GM18498 (cell line): ENCODE data around the gene CD83.

Experiments used
- ATAC-seq: cut with Tn5 transposase; IDR thresholded peaks from one replicate; pipeline ENCODE4 v1.9.1; 2021; ENCODE audit warnings: mild to moderate bottlenecking, moderate library complexity; ENCODE audit not compliant: unreplicated experiment

The CD83 gene

DNA sequence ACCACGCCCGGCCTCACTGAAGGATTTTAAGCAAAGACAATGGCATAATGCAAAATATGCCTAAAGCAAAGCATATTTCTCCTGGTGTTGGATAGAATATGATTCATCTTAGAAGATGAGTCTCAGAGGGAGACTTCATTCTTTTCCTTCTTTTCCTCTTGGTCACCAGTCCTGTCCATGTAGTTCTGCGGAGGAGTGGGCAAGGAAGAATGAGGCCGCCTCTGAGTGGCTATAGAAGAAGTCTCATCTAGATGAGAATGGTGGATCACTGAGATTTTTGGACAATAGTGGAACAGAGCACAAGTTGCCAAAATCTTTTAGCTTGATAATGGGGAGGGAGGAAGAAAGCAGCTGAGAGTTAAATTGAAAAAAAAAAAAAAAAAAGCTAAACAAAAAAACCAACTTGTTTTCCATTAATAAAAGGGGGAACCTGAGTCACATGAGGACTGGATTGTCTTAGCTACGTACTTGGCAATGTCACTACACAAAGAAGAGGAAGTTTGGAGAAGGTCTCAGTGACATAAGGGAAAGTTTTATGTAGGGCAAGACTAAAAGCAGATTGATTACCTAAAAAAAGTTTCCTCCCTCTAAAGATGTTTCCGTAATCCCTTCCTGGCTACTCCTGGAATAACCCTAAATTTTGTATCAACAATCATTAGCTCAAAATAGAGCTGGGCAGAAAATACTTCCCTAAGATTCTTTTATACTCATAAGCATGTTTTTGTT lies 6.0 kb downstream of the CD83 start:
- no peak for ATAC-seq

DNA sequence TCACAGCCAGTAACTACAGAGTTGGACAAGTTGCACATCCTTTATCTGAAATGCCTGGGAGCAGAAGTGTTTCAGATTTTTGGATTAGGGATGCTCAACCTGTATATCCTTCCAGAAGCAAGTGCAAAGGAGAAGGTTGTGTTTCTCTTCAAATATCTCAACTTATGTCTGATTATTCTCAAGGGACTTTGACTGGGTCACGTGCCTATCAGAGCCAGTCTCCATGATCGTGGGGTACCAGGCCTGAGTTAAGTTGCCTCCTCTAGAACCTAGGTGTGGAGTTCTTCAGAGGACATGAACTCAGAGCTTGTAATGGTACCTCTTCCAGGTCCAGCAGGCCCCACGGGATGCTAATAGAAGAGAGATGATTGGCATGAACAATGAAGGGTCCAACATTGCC lies 7.8 kb downstream of the CD83 start:
- ATAC-seq = no peak

DNA sequence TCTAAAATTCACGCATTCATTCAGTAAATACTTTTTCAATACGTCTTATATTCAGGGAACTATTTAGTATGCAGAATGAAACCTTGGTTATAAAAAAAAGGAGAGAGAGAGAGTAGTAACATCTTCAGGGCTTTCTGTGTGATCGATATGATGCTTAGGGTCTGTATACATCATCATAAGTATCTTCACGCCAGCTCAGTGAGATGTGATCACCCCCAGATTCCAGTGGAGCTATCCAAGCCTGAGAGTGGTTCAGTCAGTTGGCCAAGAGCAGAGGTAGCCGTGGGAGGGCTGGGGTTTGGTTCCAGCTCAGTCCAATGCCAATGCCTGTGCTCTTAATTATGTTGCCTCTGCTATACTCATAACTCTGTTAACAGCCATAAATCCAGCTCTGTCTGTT lies 8.6 kb downstream of the CD83 start:
- no peak for ATAC-seq

DNA sequence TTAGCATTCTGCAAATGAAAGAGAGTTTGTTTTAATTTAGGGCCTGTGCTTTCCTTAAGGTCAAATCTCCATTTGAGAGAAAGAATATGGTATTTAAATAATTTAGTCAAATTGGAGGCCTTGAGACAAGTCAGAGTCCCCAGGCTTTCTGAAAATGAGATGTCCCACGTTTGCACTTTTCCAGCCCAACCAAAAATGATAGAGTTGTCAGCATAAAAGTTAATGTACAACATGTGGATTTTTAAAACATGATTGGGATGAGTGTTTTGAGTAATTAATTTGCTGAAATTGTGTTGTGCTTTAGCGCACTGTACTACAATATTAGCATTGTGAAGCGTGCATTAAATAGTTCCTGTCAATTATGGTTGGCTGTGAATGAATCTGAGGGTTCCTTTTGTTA lies 10.0 kb downstream of the CD83 start:
- no peak for ATAC-seq

DNA sequence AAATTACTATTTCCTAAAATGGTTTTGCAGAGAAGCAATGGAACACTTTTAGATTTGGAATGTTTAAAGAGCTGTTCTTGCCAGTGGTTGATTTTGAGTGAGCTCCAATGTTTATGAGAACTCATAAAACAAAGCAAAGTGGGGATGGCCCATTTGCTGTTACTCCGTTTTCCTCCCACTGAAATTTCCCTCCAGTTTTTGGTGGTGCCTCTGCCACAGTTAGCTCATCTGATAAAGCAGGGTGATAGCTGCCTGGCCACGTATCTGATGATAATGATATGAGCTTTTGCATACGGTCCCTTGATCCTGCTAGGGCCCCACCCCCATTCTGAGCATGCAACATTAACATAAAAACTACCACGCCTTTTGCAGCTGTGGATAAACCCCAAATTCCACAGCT lies 10.4 kb downstream of the CD83 start:
- ATAC-seq = no peak

DNA sequence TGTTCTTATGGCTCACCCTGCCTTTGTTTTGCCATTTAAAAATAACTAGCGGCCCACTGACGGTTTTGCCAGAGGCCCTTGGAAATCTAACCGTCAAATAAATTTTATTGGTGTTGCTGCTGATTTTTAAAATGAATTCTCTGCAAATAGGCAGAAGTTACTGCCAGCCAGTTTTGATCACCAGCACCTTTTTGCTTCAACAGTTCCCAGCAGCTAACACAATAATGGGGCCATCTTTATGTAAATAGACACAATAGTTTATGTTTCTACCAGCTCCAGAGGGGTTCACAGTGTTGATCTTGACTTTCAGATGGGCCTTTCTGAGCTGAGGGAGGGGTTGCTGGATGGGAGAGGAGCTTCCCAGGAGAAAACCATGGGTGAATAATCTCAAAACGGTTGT lies 11.2 kb downstream of the CD83 start:
- no peak for ATAC-seq

DNA sequence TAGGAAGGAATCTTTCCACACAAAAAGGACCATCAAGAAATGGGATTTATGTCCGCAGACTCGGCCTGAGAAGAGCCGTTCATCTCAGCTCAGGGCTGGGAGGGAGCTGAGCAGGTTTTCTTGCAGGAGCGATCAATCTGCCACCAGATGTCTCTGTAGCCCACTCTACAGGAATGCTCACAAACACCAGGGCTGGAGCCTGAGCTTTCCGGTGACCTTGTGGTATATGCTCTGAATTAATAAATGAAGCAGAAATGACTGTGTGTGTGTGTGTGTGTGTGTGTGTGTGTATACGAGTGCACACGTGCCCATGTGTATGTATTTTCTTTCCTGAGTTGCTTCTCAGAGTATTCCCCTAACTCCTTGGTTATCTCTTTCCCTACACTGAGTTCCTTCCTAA lies 12.0 kb downstream of the CD83 start:
- no peak for ATAC-seq

DNA sequence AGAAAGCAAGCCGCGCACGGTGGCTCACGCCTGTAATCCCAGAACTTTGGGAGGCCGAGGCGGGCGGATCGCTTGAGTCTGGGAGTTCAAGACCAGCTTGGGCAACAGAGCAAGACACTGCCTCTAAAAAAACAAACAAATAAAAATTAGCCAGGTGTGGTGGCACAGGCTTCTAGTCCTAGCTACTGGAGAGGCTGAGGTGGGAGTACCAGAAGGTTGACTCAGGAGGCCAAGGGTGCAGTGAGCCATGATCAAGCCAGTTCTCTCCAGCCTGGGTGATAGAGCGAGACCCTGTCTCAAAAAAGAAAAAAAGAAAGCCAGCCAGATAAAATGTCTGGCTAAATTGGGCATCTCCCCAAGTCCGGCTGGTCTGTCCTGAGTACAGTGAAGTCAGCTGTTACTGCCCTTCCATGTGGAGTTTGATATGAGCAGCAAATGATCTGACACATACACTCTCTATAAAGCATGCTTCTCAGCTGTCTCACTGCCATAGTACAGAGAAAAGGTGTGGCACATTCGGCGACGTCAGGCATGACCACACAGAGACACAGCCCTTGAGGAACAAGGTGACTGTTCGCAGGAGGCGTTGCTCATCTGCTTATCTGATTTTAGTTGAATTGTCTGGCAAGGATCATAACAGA lies 13.0 kb downstream of the CD83 start:
- ATAC-seq = no peak

DNA sequence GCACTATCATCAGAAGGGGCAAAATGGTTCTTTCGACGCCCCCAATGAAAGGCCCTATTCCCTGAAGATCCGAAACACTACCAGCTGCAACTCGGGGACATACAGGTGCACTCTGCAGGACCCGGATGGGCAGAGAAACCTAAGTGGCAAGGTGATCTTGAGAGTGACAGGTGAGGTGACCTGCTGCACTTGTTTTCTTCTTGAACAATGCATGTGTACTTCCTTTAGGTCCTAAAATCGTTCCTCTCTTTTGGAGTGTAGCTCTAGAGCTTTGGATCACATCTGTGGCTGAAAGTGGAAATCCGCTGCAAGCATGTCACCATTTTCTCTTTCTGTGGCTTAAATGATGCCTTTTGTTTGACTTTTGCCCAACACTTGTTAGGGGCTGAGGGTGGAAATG lies 14.0 kb downstream of the CD83 start:
- no peak for ATAC-seq

DNA sequence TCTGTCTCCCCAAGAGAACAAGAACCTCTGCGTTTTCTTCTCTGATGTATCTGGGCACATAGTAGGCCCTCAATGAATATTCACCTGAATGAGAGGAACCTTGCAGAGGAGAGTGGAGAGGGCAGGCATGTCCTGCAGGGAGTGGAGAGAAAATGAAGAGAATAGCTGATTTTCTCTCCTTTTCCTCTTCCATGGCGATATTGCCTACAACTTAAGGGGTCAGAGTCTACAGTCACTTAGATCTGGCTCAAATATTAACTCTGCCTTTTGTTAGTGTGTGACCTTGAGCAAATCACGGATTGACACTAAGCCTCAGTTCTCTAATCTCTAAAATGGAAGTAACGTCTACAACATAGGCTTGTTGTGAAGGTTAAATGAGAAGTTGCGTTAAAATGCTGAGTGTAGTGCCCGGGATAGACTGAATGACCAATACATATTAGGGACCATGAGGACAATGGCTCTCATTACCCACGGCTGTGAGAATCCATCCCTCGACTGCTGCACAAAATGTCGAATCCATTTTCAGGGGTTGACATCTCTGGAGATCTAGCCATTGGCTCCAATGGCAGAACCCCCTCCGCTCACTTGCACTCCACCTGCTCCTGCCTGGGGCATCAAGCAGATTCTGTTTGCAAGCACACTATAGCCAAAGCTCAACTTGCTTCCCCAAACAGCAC lies 14.8 kb downstream of the CD83 start:
- no peak for ATAC-seq

DNA sequence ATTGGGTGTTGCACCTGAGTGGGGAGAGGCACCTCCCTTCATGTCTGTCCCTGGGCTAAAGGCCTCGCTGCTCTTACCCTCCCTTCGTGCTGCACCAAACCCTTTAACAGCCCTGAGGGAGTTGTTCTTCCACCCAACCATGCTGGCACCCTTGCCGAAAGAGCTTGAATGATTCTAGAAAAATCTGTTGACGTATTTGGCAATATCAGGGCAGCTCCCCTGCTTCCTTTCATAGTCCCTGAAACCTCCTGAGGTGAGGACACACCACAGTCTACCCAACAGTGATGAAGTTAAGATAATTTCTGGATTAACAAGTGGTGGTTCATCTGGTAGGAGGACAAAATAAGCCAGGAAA lies 15.3 kb downstream of the CD83 start:
- no peak for ATAC-seq

DNA sequence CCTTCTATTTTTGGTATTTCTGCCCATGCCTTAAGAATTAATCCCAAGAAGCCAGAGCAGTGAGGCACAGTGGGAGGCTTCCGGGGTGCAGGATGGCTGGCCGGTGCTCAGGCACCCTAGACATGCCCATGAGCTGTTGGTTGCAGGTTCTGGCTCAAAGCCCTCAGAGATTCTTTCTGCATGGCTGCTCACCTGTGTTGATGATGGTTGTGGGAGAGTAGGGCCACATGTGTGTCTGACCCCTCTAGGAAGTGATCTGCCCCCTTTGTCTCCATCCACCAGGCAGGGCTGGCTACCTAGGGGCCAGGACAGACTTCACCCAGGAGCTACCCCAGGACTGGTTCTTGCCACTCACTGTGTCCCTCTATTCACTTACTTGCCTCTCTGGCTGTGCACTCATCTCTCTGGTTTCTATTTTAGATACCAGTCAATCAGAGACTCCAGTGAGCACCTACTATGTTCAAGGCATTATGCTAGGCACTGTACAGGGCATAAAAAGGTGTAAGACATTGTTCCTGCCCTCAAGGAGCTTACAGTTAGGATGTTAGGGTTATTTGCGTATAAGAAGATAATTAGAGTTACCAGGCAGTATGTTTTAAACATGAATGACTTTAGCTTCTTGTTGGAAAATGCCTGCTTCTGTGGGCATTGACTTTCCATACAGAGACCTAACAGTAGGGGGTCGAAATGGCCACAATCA lies 16.8 kb downstream of the CD83 start:
- ATAC-seq = no peak

DNA sequence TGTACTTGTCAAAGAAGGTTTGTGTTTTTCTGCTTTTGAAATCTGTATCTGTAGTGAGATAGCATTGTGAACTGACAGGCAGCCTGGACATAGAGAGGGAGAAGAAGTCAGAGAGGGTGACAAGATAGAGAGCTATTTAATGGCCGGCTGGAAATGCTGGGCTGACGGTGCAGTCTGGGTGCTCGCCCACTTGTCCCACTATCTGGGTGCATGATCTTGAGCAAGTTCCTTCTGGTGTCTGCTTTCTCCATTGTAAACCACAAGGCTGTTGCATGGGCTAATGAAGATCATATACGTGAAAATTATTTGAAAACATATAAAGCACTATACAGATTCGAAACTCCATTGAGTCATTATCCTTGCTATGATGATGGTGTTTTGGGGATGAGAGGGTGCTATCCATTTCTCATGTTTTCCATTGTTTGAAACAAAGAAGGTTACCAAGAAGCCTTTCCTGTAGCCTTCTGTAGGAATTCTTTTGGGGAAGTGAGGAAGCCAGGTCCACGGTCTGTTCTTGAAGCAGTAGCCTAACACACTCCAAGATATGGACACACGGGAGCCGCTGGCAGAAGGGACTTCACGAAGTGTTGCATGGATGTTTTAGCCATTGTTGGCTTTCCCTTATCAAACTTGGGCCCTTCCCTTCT lies 18.4 kb downstream of the CD83 start:
- ATAC-seq = no peak

DNA sequence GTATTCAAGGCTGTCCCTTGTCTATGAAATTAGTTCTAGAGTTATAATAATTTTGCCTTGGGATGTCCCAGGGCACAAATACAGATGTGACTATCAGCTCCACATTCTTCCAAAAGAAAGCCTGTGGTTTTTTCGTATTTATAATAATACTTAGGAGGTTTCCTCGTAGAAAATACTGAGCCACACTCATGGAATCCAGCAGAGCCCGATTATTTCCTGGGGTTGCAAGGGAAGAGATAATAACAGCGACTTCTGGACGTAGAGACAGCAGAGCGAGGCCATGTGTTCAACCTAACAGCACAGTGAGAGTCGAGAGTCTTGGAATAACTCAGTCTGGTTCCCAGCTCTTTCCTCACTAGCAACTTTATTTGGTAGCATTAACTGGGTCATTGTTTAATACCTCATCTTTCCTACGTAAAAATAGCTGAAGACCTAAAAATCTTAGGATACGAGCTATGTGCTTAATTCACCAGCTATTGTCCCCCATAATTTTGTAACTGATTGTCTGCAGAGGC lies 21.2 kb downstream of the CD83 start:
- no peak for ATAC-seq

DNA sequence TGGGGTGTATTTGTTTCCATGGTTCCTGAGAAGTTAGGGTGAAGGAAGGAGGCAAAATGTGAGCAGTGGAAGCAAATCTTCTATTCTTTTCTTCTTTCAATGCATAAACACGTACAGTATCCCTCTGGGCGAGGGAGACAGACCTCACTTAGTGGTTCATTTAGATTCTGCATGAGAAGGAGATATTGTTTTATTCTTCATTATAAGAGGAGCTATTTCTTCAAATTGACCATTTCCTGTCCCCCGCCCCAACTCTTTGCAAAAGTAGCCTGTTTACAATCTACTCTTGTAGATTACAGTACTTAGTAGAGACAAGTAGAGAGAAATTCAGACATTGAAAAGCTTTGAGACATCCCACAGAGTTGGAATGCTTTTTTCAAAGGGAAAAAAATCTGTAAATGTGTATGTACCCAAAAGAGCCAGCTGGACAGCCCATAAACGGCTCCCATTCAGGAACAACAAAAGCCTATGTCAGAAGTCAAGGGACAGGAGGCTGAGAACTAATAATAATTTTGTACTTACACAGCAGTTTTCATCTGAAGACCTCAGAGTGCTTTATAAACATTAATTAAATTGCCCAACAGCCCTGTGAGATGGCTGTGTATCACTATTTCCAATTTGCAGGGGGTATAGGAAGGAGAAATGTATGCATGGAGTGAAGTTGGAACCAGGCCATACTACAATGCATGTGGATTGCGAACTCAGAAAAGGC lies 23.9 kb downstream of the CD83 start:
- ATAC-seq = no peak

DNA sequence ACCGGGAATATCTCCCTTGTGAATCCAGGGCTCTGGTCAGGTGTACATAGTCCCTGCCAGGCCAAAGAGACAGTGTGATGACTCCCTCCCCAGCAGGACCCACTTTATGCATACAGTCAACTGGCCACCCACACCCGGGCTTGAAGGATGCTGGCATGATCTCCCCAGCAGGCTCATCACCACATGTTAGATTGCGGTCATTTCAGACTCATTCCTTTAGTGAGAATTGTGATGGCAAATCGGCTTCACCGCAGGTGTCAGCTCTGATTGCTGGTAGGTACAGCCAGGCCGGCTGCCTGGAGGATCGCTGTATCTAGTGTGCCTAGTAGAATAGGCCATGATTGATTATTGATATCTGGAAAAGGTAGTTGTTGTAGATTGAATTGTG lies 24.5 kb downstream of the CD83 start:
- no peak for ATAC-seq

DNA sequence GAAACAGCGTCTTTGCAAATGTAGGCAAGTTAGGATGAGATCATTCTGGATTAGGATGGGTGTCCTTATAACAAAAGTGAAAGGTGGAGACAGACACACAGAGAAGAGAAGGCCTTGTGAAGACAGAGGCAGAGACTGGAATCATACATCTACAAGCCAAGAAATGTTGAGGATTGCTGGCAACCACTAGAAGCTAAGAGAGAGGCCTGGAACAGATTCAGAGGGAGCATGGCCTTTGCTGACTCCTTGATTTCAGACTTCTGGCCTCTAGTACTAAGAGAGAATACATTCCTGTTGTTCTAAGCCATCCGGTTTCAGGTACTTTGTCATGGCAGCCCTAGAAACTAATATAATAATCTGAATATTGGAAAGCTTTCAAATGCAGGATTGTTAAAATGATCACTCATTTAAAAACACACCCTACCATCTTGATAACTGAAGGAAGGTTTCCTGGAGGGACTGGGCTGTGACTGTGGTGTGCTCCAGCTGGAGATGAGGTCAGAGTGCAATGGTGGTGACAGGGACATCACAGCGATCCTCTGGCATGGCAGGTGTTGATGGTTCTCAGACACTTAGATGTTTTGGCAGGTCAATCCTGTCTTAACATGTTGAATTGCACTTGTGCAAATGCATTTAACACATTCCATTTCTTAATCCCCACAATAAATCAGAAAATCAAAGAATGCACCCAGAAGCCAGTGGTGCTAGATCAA lies 25.1 kb downstream of the CD83 start:
- no peak for ATAC-seq

DNA sequence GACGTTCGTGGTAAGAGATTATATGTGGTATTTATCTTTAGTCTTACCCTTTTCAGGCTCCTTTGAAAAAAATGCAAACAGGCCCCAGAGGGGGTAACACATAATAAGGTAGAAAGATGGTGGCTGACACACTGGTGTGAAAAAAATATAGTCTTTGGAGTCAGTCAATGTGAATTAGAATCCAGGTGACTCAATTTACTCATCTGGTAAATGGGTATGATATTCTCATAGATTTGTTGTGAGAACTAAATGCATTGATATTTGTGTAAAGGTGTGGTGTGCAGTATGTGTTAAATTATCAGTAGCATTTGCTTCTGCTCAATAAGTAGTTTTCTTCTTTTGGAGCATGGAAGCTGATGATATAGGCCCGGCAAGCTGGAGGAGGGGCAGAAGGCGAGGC lies 25.7 kb downstream of the CD83 start:
- no peak for ATAC-seq

DNA sequence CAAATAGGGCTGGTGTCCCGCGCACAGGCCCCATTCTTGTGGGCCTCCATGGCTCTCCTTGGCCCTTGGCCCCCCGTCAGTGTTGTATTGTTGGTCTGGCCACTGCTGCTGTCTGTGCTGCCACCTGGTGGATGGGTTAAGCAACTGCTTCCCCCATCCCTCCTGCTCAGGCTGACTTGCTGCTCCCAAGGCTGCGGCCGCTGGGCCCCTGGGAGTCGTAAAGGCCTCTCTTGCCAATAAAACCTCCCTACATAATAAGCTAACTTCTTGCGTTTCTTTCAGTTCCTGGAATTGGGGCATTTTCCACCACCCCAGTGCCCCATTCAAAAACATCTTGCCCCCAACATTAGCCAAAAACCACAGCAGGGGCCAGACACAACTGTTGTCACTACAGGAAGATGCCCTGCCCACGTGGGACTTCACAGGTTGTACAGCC lies 27.1 kb downstream of the CD83 start:
- ATAC-seq = peak; percentile 83
